Thyroid gland (tissue), 4 donors: ENCODE results near the gene CLVS2.

Source experiments
- CTCF ChIP-seq, 6 experiments: fragments of 200-600 bp in 3 of 6; fragments of 450-650 bp in 3 of 6; sonication (generic) in 3 of 6; IDR thresholded peaks; one replicate each; pipeline ENCODE4 v1.5.1; 2016 to 2019; ENCODE audit warnings: antibody characterized with exemption in 6 of 6, mild to moderate bottlenecking in 2 of 6, inconsistent platforms in 1 of 6, moderate library complexity in 1 of 6
- POLR2A ChIP-seq, 2 donors: fragments of 450-650 bp; IDR thresholded peaks; one replicate each; pipeline ENCODE4 v1.6.1; 2017; ENCODE audit warnings: antibody characterized with exemption in 2 of 2, mild to moderate bottlenecking in 2 of 2, moderate library complexity in 1 of 2

- TF ChIP-seq CTCF (IDR thresholded peaks at IDR 0.05) (no peak), POLR2A (IDR thresholded peaks at IDR 0.05) (no peak)
Measured at GRCh38 chr6:123001540-123001939, 5.5 kb downstream of the CLVS2 start.
